ENCODE measurements around the gene ATP13A3.

ATP13A3 gene

GRCh38 chr3:194354315-194354714, 132.5 kb downstream of the ATP13A3 start:
- Histone ChIP-seq H3K4me3 (ENCODE audit: low read depth, low read length) (no peak overlapping the region), H3K4me1 (ENCODE audit: control insufficient read depth, insufficient read depth, low read length) (no peaks in the 10 kb centered on the region), H3K9me3 (ENCODE audit: control insufficient read depth, insufficient read depth, low read length) (no peaks in the 10 kb centered on the region), H3K9ac (ENCODE audit: low read depth, low read length) (no peak overlapping the region), H3K27ac (ENCODE audit: low read depth, low read length) (no peak overlapping the region), H3K27me3 (ENCODE audit: control insufficient read depth, insufficient read depth, low read length) (no peaks in the 10 kb centered on the region; the same call in 1 of the 2 replicates), H3K36me3 (ENCODE audit: control insufficient read depth, insufficient read depth, low read length) (no peaks in the 10 kb centered on the region)

All from HUES48 (cell line).